Upper lobe of left lung (tissue), 6 donors: Measurements from ENCODE around the gene PAX7. TPM values are rescaled to one million over a fixed set of nuclear protein-coding genes. Genes with fewer than 3 reads are reported as not detected.

Experiments
- ATAC-seq, 2 donors: fragments of 200-7000 bp; cut with Tn5 transposase; one replicate each; pipeline ENCODE4 v1.9.1; 2022; ENCODE audit warnings: mild to moderate bottlenecking in 2 of 2, moderate library complexity in 2 of 2; ENCODE audit not compliant: low FRiP score in 2 of 2
- DNase-seq, 2 donors: peaks; one replicate each; pipeline ENCODE4 v3.0.0-alpha.2; 2019 to 2020
- H3K27ac ChIP-seq, 4 donors: fragments of 200-600 bp; sonication (generic); one replicate each; pipeline ENCODE4 v1.5.1; 2016 to 2019
- H3K27me3 ChIP-seq, 4 donors: fragments of 200-600 bp; sonication (generic); one replicate each; pipeline ENCODE4 v1.5.1; 2017 to 2019
- H3K36me3 ChIP-seq, 4 donors: fragments of 200-600 bp; sonication (generic); one replicate each; pipeline ENCODE4 v1.5.1; 2016 to 2019
- H3K4me1 ChIP-seq, 4 donors: fragments of 200-600 bp; sonication (generic); one replicate each; pipeline ENCODE4 v1.5.1; 2018 to 2019
- H3K4me3 ChIP-seq, 4 donors: fragments of 200-600 bp; sonication (generic); one replicate each; pipeline ENCODE4 v1.5.1; 2017 to 2019; ENCODE audit warnings: mild to moderate bottlenecking in 2 of 4, moderate library complexity in 1 of 4
- H3K9me3 ChIP-seq, 4 donors: fragments of 200-600 bp; sonication (generic); one replicate each; pipeline ENCODE4 v1.5.1; 2018 to 2019
- EP300 ChIP-seq, 4 donors: sonication (generic); formaldehyde crosslinking; IDR thresholded peaks; one replicate each; pipeline ENCODE4 v1.5.1; 2017; ENCODE audit warnings: antibody characterized with exemption in 4 of 4, control low read depth in 2 of 4
- POLR2A ChIP-seq, 4 donors: fragments of 450-650 bp; IDR thresholded peaks; one replicate each; pipeline ENCODE4 v1.5.1; 2016 to 2017; ENCODE audit warnings: antibody characterized with exemption in 4 of 4, mild to moderate bottlenecking in 2 of 4
- POLR2AphosphoS5 ChIP-seq, 2 donors: sonication (generic); formaldehyde crosslinking; IDR thresholded peaks; one replicate each; pipeline ENCODE4 v1.5.1; 2017; ENCODE audit warnings: antibody characterized with exemption in 2 of 2
- WGBS, 2 donors: methylation state at CpG; one replicate each; pipeline ENCODE4 v1.1.5; 2017 to 2018; 5-methylcytosine and 5-hydroxymethylcytosine counted together
- total RNA-seq, 6 donors: library from RNA; depleted of rRNA in 4 of 6; stranded (reverse); fragments of >200 nt in 4 of 6; gene quantifications; one replicate each; pipeline versions ENCODE4 v1.1.0 to v1.2.1, GENCODE V29; 2016 to 2021
- TF ChIP-seq, protein P1 (sequence below), 6 experiments: fragments of 450-650 bp in 4 of 6; fragments of 200-600 bp in 2 of 6; sonication (generic) in 2 of 6; IDR thresholded peaks; one replicate each; pipeline ENCODE4 v1.5.1; 2016 to 2019; ENCODE audit warnings: antibody characterized with exemption in 6 of 6
- donor health status: DM: no; HTN: no; CAD: no; lungs with moderate emphysema.
- donor health status: DM: no; HTN: yes; CAD: no; lungs with severe emphysema.

The PAX7 gene
- total RNA-seq, 6 donors from 2014 or later: not detected

GRCh38 chr1:18747671-18748070 lies 117.0 kb downstream of the PAX7 start:
- no peaks in the 10 kb centered on the region for H3K4me1 ChIP-seq
- DNase-seq: no peak
- no peaks in the 10 kb centered on the region for H3K27me3 ChIP-seq
- 37 to 54% methylated on average over 5 of the region's 5 CpGs for WGBS, 2 donors
- no peaks in the 10 kb centered on the region for H3K9me3 ChIP-seq
- no peaks in the 10 kb centered on the region for H3K36me3 ChIP-seq
- no peak for ATAC-seq
- TF ChIP-seq POLR2AphosphoS5 (IDR thresholded peaks at IDR 0.05): no peak
- TF ChIP-seq EP300 (IDR thresholded peaks at IDR 0.05): no peak
- no peak for TF ChIP-seq POLR2A (IDR thresholded peaks at IDR 0.05)
- TF ChIP-seq, protein P1, sequence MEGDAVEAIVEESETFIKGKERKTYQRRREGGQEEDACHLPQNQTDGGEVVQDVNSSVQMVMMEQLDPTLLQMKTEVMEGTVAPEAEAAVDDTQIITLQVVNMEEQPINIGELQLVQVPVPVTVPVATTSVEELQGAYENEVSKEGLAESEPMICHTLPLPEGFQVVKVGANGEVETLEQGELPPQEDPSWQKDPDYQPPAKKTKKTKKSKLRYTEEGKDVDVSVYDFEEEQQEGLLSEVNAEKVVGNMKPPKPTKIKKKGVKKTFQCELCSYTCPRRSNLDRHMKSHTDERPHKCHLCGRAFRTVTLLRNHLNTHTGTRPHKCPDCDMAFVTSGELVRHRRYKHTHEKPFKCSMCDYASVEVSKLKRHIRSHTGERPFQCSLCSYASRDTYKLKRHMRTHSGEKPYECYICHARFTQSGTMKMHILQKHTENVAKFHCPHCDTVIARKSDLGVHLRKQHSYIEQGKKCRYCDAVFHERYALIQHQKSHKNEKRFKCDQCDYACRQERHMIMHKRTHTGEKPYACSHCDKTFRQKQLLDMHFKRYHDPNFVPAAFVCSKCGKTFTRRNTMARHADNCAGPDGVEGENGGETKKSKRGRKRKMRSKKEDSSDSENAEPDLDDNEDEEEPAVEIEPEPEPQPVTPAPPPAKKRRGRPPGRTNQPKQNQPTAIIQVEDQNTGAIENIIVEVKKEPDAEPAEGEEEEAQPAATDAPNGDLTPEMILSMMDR (IDR thresholded peaks at IDR 0.05): no peak
- no peak overlapping the region for H3K27ac ChIP-seq
- H3K4me3 ChIP-seq: no peak overlapping the region

- 54 to 66% methylated on average over 10 of the region's 10 CpGs for WGBS, 2 donors
- no peaks in the 10 kb centered on the region for H3K36me3 ChIP-seq
- H3K27ac ChIP-seq: no peak overlapping the region
- no peak for TF ChIP-seq POLR2A (IDR thresholded peaks at IDR 0.05)
- no peak for TF ChIP-seq POLR2AphosphoS5 (IDR thresholded peaks at IDR 0.05)
- no peak for TF ChIP-seq EP300 (IDR thresholded peaks at IDR 0.05)
- TF ChIP-seq, protein P1 (IDR thresholded peaks at IDR 0.05): no peak
- no peaks in the 10 kb centered on the region for H3K9me3 ChIP-seq
- ATAC-seq (peak in 1 of 2 donors; percentile 25), DNase-seq (no peak)
- H3K4me3 ChIP-seq: no peak overlapping the region
- H3K27me3 ChIP-seq: no peaks in the 10 kb centered on the region
- H3K4me1 ChIP-seq: no peaks in the 10 kb centered on the region
These were observed 117.8 kb downstream of the PAX7 start for GRCh38 chr1:18748435-18748834.

GRCh38 chr1:18749569-18749968 lies 118.9 kb downstream of the PAX7 start:
- H3K27me3 ChIP-seq: no peaks in the 10 kb centered on the region
- no peak overlapping the region for H3K4me3 ChIP-seq
- TF ChIP-seq EP300 (IDR thresholded peaks at IDR 0.05): no peak
- no peak for TF ChIP-seq POLR2AphosphoS5 (IDR thresholded peaks at IDR 0.05)
- TF ChIP-seq, protein P1 (IDR thresholded peaks at IDR 0.05): no peak
- no peak overlapping the region for H3K27ac ChIP-seq
- ATAC-seq: no peak
- H3K36me3 ChIP-seq: no peaks in the 10 kb centered on the region
- no peaks in the 10 kb centered on the region for H3K4me1 ChIP-seq
- no peak for DNase-seq
- H3K9me3 ChIP-seq: peaks cover 0 to 5% (median 2%) of the 10 kb centered on the region in 4 donors

GRCh38 chr1:18750600-18750999 lies 120.0 kb downstream of the PAX7 start:
- Histone ChIP-seq H3K36me3 (no peaks in the 10 kb centered on the region), H3K4me3 (no peak overlapping the region), H3K27ac (no peak overlapping the region), H3K9me3 (peaks cover 0 to 6% (median 2%) of the 10 kb centered on the region in 4 donors), H3K27me3 (no peaks in the 10 kb centered on the region), H3K4me1 (no peaks in the 10 kb centered on the region)
- DNase-seq (no peak), ATAC-seq (no peak)
- TF ChIP-seq POLR2A (IDR thresholded peaks at IDR 0.05) (no peak), POLR2AphosphoS5 (IDR thresholded peaks at IDR 0.05) (no peak), EP300 (IDR thresholded peaks at IDR 0.05) (no peak)
- TF ChIP-seq, protein P1 (IDR thresholded peaks at IDR 0.05): no peak
- WGBS, 2 donors: 91 to 94% methylated on average over 2 of the region's 2 CpGs

DNA sequence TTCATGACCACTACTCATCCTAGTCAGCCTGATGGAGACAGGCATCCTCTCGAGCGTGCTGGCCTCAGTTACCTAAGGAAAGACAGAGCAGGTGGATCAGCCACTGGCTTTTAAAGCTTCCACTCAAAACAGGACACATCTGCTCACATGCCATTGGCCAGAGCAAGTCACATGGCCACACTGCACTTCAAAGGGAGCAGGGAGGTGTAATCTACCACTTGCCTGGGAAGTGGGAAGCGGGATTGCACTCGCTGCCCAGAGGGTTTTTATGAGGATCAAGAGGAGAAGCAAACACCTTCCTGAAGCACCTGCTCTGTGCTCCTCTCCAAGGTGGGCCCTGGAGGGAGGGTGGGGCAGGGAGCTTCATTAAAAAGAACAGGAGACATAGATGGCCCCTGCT lies 120.8 kb downstream of the PAX7 start:
- DNase-seq (no peak), ATAC-seq (no peak)
- H3K27ac ChIP-seq: no peak overlapping the region
- no peaks in the 10 kb centered on the region for H3K27me3 ChIP-seq
- H3K9me3 ChIP-seq: peaks cover 0 to 6% (median 2%) of the 10 kb centered on the region in 4 donors
- TF ChIP-seq, protein P1 (IDR thresholded peaks at IDR 0.05): no peak
- TF ChIP-seq EP300 (IDR thresholded peaks at IDR 0.05) (no peak), POLR2A (IDR thresholded peaks at IDR 0.05) (no peak), POLR2AphosphoS5 (IDR thresholded peaks at IDR 0.05) (no peak)
- H3K36me3 ChIP-seq: no peaks in the 10 kb centered on the region
- WGBS, 2 donors: 39 to 67% methylated on average over 2 to 4 of the region's 4 CpGs
- H3K4me3 ChIP-seq: no peak overlapping the region
- H3K4me1 ChIP-seq: no peaks in the 10 kb centered on the region
